Right renal cortex interstitium (tissue), 3 donors: ENCODE data around the gene PMEL. TPM values are rescaled to one million over a fixed set of nuclear protein-coding genes. Genes with fewer than 3 reads are reported as not detected.
A peak's percentile ranks its signal among the peaks of the same experiment; 100 is the strongest.

Source experiments
- DNase-seq, 3 donors: peaks; one replicate each; pipeline ENCODE4 v3.0.0-alpha.2; 2013; ENCODE audit warnings: low read depth in 3 of 3, low spot score in 2 of 3
- polyA plus RNA-seq, 3 donors: library from polyadenylated mRNA; unstranded; fragments of 120-200 nt; gene quantifications; one replicate each; pipeline ENCODE4 v1.2.1, GENCODE V29; 2013; ENCODE audit not compliant: insufficient read length in 3 of 3

The PMEL gene
- polyA plus RNA-seq, 3 donors, result 3.0 to 3.9 (median 3.8) TPM

GRCh38 chr12:55946553-55946952 lies 19.3 kb downstream of the PMEL start:
- DNase-seq, result no peak

- no peak for DNase-seq
Measured at GRCh38 chr12:55942577-55943136, 23.2 kb downstream of the PMEL start.

GRCh38 chr12:55942055-55942454 lies 23.8 kb downstream of the PMEL start:
- DNase-seq, result no peak

GRCh38 chr12:55940065-55940732 lies 25.6 kb downstream of the PMEL start:
- DNase-seq, result peak in 2 of 3 donors; percentile 73 to 80

GRCh38 chr12:55938826-55939501 lies 26.9 kb downstream of the PMEL start:
- no peak for DNase-seq

- DNase-seq, result no peak
Measured at GRCh38 chr12:55937981-55938380, 27.9 kb downstream of the PMEL start.

GRCh38 chr12:55935738-55936151 lies 30.1 kb downstream of the PMEL start:
- no peak for DNase-seq

- no peak for DNase-seq
Measured at GRCh38 chr12:55934773-55935172, 31.1 kb downstream of the PMEL start.

- DNase-seq, result no peak
Measured at GRCh38 chr12:55933799-55934742, 31.8 kb downstream of the PMEL start.

- DNase-seq, result no peak
Measured at GRCh38 chr12:55933169-55933798, 32.6 kb downstream of the PMEL start.

- DNase-seq, result no peak
Measured at GRCh38 chr12:55932551-55932910, 33.3 kb downstream of the PMEL start.

GRCh38 chr12:55931780-55932550 lies 33.9 kb downstream of the PMEL start:
- DNase-seq, result no peak

- DNase-seq, result no peak
Measured at GRCh38 chr12:55931317-55931779, 34.5 kb downstream of the PMEL start.

- DNase-seq, result no peak
Measured at GRCh38 chr12:55930771-55931316, 35.0 kb downstream of the PMEL start, which contains the start of gene DGKA. Gene DGKA, plus strand, starts transcription at chr12:55931162. Its CDS starts 5,342 bp downstream, at chr12:55936504.

- no peak for DNase-seq
Measured at GRCh38 chr12:55929306-55929791, 36.5 kb downstream of the PMEL start.

- DNase-seq, result peak in 1 of 3 donors; percentile 56
Measured at GRCh38 chr12:55927588-55928502, 38.0 kb downstream of the PMEL start, which contains the start of gene PYM1. Gene PYM1, minus strand, starts transcription at chr12:55927894. Its CDS starts 133 bp downstream, at chr12:55927761.

- DNase-seq, result peak; percentile 84 to 88 (median 87)
Measured at GRCh38 chr12:55926738-55927587, 38.9 kb downstream of the PMEL start.
